OCI-LY7 (cell line): Measurements from ENCODE around the gene TBX6. TPM values are rescaled to one million over a fixed set of nuclear protein-coding genes. Genes with fewer than 3 reads are reported as not detected.

Experiments
- BruUV-seq: library from RNA; stranded (reverse); fragments of 400-500 nt; replicated peaks from 2 replicates; lab custom pipeline; 2021; lab: Mats Ljungman, UMichigan
- CTCF ChIA-PET: fragments of 300-600 bp; sonication (Branson Sonifier 250); formaldehyde crosslinking; loops from one replicate; lab custom pipeline; 2022; ENCODE audit warnings: antibody characterized with exemption; ENCODE audit not compliant: unreplicated experiment; lab: Charles Lee
- POLR2A ChIA-PET: fragments of 300-600 bp; sonication (Branson Sonifier 250); formaldehyde crosslinking; loops from one replicate; lab custom pipeline; 2022; ENCODE audit warnings: antibody characterized with exemption; lab: Charles Lee
- DNase-seq: peaks from one replicate; pipeline ENCODE4 v3.0.0-alpha.2; 2015; ENCODE audit warnings: low spot score
- H2AFZ ChIP-seq: fragments of 200-600 bp; sonication (generic), shearing (Covaris generic); 2 replicates; pipeline ENCODE4 v1.6.1; 2014; ENCODE audit warnings: mild to moderate bottlenecking, antibody characterized with exemption, low read length, moderate library complexity
- H3K27ac ChIP-seq: fragments of 200-600 bp; sonication (generic); 2 replicates; pipeline ENCODE4 v1.5.1; 2014; ENCODE audit warnings: mixed run types, low read depth, mild to moderate bottlenecking, moderate library complexity, low read length, inconsistent platforms; ENCODE audit not compliant: poor library complexity, severe bottlenecking
- H3K36me3 ChIP-seq: fragments of 200-600 bp; sonication (generic); 2 replicates; pipeline ENCODE4 v1.6.1; 2014; ENCODE audit warnings: mild to moderate bottlenecking, antibody characterized with exemption, low read length, moderate library complexity, mixed read lengths; ENCODE audit not compliant: insufficient read depth
- H3K4me1 ChIP-seq: fragments of 200-600 bp; sonication (generic); 2 replicates; pipeline ENCODE4 v1.5.1; 2014; ENCODE audit warnings: mild to moderate bottlenecking, low read length; ENCODE audit not compliant: insufficient read depth, poor library complexity, severe bottlenecking
- H3K4me2 ChIP-seq: fragments of 200-600 bp; sonication (generic); 2 replicates; pipeline ENCODE4 v1.6.1; 2014; ENCODE audit warnings: mild to moderate bottlenecking, low read length
- H3K4me3 ChIP-seq: fragments of 200-600 bp; sonication (generic); 2 replicates; pipeline ENCODE4 v1.5.1; 2014; ENCODE audit warnings: mild to moderate bottlenecking, low read depth, low read length; ENCODE audit not compliant: poor library complexity, severe bottlenecking
- H3K79me2 ChIP-seq: fragments of 200-600 bp; sonication (generic); 2 replicates; pipeline ENCODE4 v1.6.1; 2016; ENCODE audit warnings: low read depth, mild to moderate bottlenecking, low read length, moderate library complexity, mixed read lengths; ENCODE audit not compliant: insufficient read depth
- H3K9me2 ChIP-seq: fragments of 200-600 bp; sonication (generic); 2 replicates; pipeline ENCODE4 v1.6.1; 2016; ENCODE audit warnings: mild to moderate bottlenecking, low read length, mixed read lengths; ENCODE audit not compliant: insufficient read depth
- H3K9me3 ChIP-seq: fragments of 200-600 bp; sonication (generic); 2 replicates; pipeline ENCODE4 v1.6.1; 2014; ENCODE audit warnings: mild to moderate bottlenecking, mixed run types, low read length, mixed read lengths
- H4K20me1 ChIP-seq: fragments of 200-600 bp; sonication (generic); 2 replicates; pipeline ENCODE4 v1.6.1; 2014; ENCODE audit warnings: mild to moderate bottlenecking, antibody characterized with exemption, low read length, moderate library complexity, mixed read lengths; ENCODE audit not compliant: insufficient read depth
- EZH2phosphoT487 ChIP-seq: fragments of 200-600 bp; sonication (generic); IDR thresholded peaks from 2 replicates; pipeline ENCODE4 v1.6.1; 2018; ENCODE audit warnings: low read depth, borderline replicate concordance, mild to moderate bottlenecking, mixed run types, antibody characterized with exemption, low read length, moderate library complexity, mixed read lengths
- intact Hi-C: fragments of 100-400 bp; cut with micrococcal nuclease; formaldehyde crosslinking; loops from one replicate; pipeline ENCODE4 v1.10.0; 2022; ENCODE audit not compliant: unreplicated experiment
- total RNA-seq, 2 experiments: library from RNA; depleted of rRNA in 1 of 2; stranded (reverse); fragments of >200 nt in 1 of 2; shearing (Covaris generic) in 1 of 2; gene quantifications; 2 replicates each; pipeline ENCODE4 v1.2.3, GENCODE V29; 2014 to 2022
- TF ChIP-seq, protein P1 (sequence below): fragments of 200-600 bp; sonication (generic); conservative IDR thresholded peaks from 2 replicates; pipeline ENCODE4 v1.5.1; 2014; ENCODE audit warnings: mild to moderate bottlenecking, antibody characterized with exemption, low read length, moderate library complexity, mixed read lengths

TBX6 gene
- total RNA-seq, 2 experiments from 2014 or later: 1.4 to 3.7 TPM

DNA sequence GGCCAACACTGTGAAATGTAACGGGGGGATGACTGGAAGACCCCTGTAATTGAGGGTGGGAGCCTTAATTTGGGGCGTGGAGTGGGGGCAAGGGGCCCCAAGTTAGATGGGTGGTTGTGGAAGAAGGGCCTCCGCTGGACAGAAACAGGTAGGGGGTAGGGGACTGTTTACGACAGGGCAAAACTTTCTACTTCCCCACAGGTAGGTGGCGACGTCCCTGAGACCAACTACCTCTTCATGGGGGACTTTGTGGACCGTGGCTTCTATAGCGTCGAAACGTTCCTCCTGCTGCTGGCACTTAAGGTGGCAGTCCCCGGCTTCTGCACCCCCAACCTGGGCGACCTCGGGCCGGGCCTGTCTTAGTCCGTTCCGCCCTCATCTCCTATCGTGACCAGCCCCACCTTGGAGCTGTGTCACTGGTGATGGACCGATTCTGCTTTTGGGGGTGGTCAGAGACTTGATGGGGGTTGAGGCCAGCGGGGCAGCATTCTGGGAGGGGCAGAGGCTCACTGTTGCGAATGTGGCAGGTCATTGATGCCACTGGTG lies 9.1 kb downstream of the TBX6 start:
- H4K20me1 ChIP-seq: no peaks in the 10 kb centered on the region
- POLR2A ChIA-PET: interaction anchor here (0.6 kb wide), 1 partner anchor 9 kb away, joined by 5 read pairs; the partner anchor contains the start of gene TBX6
- peaks cover 94% of the 10 kb centered on the region for H3K36me3 ChIP-seq
- H3K4me3 ChIP-seq: no peak overlapping the region
- H2AFZ ChIP-seq: no peak overlapping the region
- no peak overlapping the region for H3K27ac ChIP-seq
- CTCF ChIA-PET: no interaction called here
- no peak overlapping the region for H3K4me2 ChIP-seq
- intact Hi-C loops: no loop called here
- H3K9me2 ChIP-seq: no peaks in the 10 kb centered on the region
- H3K9me3 ChIP-seq: no peaks in the 10 kb centered on the region
- TF ChIP-seq, protein P1, sequence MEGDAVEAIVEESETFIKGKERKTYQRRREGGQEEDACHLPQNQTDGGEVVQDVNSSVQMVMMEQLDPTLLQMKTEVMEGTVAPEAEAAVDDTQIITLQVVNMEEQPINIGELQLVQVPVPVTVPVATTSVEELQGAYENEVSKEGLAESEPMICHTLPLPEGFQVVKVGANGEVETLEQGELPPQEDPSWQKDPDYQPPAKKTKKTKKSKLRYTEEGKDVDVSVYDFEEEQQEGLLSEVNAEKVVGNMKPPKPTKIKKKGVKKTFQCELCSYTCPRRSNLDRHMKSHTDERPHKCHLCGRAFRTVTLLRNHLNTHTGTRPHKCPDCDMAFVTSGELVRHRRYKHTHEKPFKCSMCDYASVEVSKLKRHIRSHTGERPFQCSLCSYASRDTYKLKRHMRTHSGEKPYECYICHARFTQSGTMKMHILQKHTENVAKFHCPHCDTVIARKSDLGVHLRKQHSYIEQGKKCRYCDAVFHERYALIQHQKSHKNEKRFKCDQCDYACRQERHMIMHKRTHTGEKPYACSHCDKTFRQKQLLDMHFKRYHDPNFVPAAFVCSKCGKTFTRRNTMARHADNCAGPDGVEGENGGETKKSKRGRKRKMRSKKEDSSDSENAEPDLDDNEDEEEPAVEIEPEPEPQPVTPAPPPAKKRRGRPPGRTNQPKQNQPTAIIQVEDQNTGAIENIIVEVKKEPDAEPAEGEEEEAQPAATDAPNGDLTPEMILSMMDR: peak; percentile 55
- TF ChIP-seq EZH2phosphoT487: no peak
- no TSS peak for BruUV-seq
- H3K4me1 ChIP-seq: peaks cover 4% of the 10 kb centered on the region
- no peak for DNase-seq
- peaks cover 20% of the 10 kb centered on the region; the same call in 1 of the 2 replicates for H3K79me2 ChIP-seq

DNA sequence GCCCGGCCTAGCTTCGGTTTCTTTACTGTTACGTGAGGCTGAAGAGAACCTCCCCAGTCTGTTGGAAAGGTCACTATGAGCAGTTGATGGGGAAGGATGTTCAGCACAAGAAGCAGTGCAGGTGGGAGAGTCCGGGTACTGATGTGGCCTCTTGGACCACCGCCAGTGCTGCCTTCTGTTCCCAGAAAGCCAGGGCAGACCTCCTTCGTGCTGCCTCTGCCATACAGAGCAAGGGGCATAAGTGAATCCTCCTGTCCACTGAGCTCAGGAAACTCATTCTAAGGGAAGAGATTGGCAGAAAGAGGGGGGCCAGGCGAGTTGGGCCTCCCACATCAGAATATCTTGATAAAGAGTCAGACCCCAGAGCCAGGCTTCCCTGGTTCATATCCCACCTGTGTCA lies 12.2 kb downstream of the TBX6 start:
- Histone ChIP-seq H3K4me1 (peaks cover 25% of the 10 kb centered on the region), H2AFZ (no peak overlapping the region), H3K4me3 (no peak overlapping the region), H3K4me2 (no peak overlapping the region), H3K9me2 (no peaks in the 10 kb centered on the region), H3K36me3 (peaks cover 82% of the 10 kb centered on the region), H3K27ac (no peak overlapping the region), H4K20me1 (peaks cover 5% of the 10 kb centered on the region), H3K79me2 (peaks cover 37% of the 10 kb centered on the region), H3K9me3 (no peaks in the 10 kb centered on the region)
- CTCF ChIA-PET: interaction anchor here (0.6 kb wide), 1 partner anchor 264 kb away, joined by 3 read pairs; the partner anchor contains the start of gene PAGR1
- intact Hi-C loops: no loop called here
- no peak for DNase-seq
- POLR2A ChIA-PET: interaction anchor here (0.6 kb wide), 1 partner anchor 271 kb away, joined by 4 read pairs; no protein-coding TSS in a partner anchor
- no TSS peak for BruUV-seq
- no peak for TF ChIP-seq EZH2phosphoT487
- TF ChIP-seq, protein P1: no peak

DNA sequence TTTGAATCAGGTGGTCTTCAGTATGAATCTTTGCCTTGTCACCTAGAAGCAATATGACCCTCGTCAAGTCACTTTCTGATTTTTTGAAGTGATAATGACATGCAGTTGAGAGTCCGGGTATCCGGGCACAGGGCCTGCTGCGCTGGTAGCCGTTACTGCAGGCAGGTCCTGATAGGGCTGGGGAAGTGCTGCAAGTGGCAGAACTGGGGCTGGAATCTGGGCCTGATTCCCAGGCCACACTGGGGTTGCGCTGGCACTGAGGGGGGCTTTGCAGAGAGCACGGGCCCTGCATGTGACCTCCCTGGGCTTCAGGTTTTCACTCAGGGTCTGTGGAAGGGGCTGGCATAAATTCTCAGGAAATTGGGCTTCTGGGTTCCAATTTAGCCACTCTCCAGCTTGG lies 13.0 kb downstream of the TBX6 start:
- BruUV-seq: no TSS peak
- no peaks in the 10 kb centered on the region for H3K9me2 ChIP-seq
- H3K36me3 ChIP-seq: peaks cover 77% of the 10 kb centered on the region
- peaks cover 26% of the 10 kb centered on the region for H3K4me1 ChIP-seq
- no peak for TF ChIP-seq EZH2phosphoT487
- TF ChIP-seq, protein P1: no peak
- H3K79me2 ChIP-seq: peaks cover 37% of the 10 kb centered on the region
- no peak overlapping the region for H2AFZ ChIP-seq
- no peak for DNase-seq
- H3K9me3 ChIP-seq: no peaks in the 10 kb centered on the region
- intact Hi-C loops: no loop called here
- POLR2A ChIA-PET: interaction anchor here (0.6 kb wide), 1 partner anchor 426 kb away, joined by 5 read pairs; no protein-coding TSS in a partner anchor
- CTCF ChIA-PET: interaction anchor here (0.9 kb wide), 1 partner anchor 17 kb away, joined by 3 read pairs; no protein-coding TSS in a partner anchor
- peaks cover 5% of the 10 kb centered on the region for H4K20me1 ChIP-seq
- H3K4me2 ChIP-seq: no peak overlapping the region
- no peak overlapping the region for H3K27ac ChIP-seq
- no peak overlapping the region for H3K4me3 ChIP-seq
